ENCODE results near the gene HASPIN.

GRCh38 chr17:3697103-3697476, 26.6 kb upstream of the HASPIN start:
- TF ChIP-seq, protein P1, sequence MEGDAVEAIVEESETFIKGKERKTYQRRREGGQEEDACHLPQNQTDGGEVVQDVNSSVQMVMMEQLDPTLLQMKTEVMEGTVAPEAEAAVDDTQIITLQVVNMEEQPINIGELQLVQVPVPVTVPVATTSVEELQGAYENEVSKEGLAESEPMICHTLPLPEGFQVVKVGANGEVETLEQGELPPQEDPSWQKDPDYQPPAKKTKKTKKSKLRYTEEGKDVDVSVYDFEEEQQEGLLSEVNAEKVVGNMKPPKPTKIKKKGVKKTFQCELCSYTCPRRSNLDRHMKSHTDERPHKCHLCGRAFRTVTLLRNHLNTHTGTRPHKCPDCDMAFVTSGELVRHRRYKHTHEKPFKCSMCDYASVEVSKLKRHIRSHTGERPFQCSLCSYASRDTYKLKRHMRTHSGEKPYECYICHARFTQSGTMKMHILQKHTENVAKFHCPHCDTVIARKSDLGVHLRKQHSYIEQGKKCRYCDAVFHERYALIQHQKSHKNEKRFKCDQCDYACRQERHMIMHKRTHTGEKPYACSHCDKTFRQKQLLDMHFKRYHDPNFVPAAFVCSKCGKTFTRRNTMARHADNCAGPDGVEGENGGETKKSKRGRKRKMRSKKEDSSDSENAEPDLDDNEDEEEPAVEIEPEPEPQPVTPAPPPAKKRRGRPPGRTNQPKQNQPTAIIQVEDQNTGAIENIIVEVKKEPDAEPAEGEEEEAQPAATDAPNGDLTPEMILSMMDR (IDR thresholded peaks at IDR 0.05; ENCODE audit: low read length), result no peak
- TF ChIP-seq EZH2 (IDR thresholded peaks at IDR 0.05; ENCODE audit: borderline replicate concordance, low read length), result no peak

All from OCI-LY1 (cell line).